ENCODE measurements around the gene NOX5. TPM values are rescaled to one million over a fixed set of nuclear protein-coding genes. Genes with fewer than 3 reads are reported as not detected.

NOX5 gene
- total RNA-seq, 2 experiments from 2014 or later: not detected

- no peak overlapping the region for H3K4me3 Mint-ChIP-seq
- peaks cover 12% of the 10 kb centered on the region for H3K27me3 Mint-ChIP-seq
- no peak for TF ChIP-seq CTCF (IDR thresholded peaks at IDR 0.05)
- H3K36me3 ChIP-seq (ENCODE audit: insufficient read depth, low read length): no peaks in the 10 kb centered on the region
- no peaks in the 10 kb centered on the region for H3K9me3 Mint-ChIP-seq
- H3K27me3 ChIP-seq (ENCODE audit: control insufficient read depth in 1 of 2, insufficient read depth in 2 of 2, low read length in 2 of 2): peaks cover 0 to 3% of the 10 kb centered on the region in 2 experiments
- no peaks in the 10 kb centered on the region for H3K36me3 Mint-ChIP-seq (ENCODE audit: low read depth)
- no peaks in the 10 kb centered on the region for H3K4me1 Mint-ChIP-seq (ENCODE audit: low read depth)
- no peak for DNase-seq
- H3K4me3 ChIP-seq (ENCODE audit: low read length): no peak overlapping the region
- H3K27ac Mint-ChIP-seq: no peak overlapping the region
- no peaks in the 10 kb centered on the region for H3K4me1 ChIP-seq (ENCODE audit: insufficient read depth, low read length)
- ChIA-PET CTCF (no interaction called here), POLR2A (no interaction called here)
- intact Hi-C loops (cut with DNase I, micrococcal nuclease): no loop called here
- H3K9me3 ChIP-seq (ENCODE audit: control insufficient read depth in 1 of 2, insufficient read depth in 1 of 2, low read length in 2 of 2): no peaks in the 10 kb centered on the region
- H3K27ac ChIP-seq (ENCODE audit: low read depth in 1 of 2, low read length in 2 of 2): no peak overlapping the region
- no peak for ATAC-seq (ENCODE audit: poor library complexity)
Observed at GRCh38 chr15:68994981-68995761, 19.3 kb upstream of the NOX5 start.

- Histone ChIP-seq H3K27ac (ENCODE audit: low read depth in 1 of 2, low read length in 2 of 2) (no peak overlapping the region), H3K4me1 (ENCODE audit: insufficient read depth, low read length) (no peaks in the 10 kb centered on the region), H3K27me3 (ENCODE audit: control insufficient read depth in 1 of 2, insufficient read depth in 2 of 2, low read length in 2 of 2) (peaks cover 0 to 4% of the 10 kb centered on the region in 2 experiments), H3K9me3 (ENCODE audit: control insufficient read depth in 1 of 2, insufficient read depth in 1 of 2, low read length in 2 of 2) (no peaks in the 10 kb centered on the region), H3K4me3 (ENCODE audit: low read length) (no peak overlapping the region), H3K36me3 (ENCODE audit: insufficient read depth, low read length) (no peaks in the 10 kb centered on the region)
- Mint-ChIP-seq H3K4me3 (no peak overlapping the region), H3K4me1 (ENCODE audit: low read depth) (no peaks in the 10 kb centered on the region), H3K9me3 (no peaks in the 10 kb centered on the region), H3K36me3 (ENCODE audit: low read depth) (no peaks in the 10 kb centered on the region), H3K27ac (no peak overlapping the region), H3K27me3 (peaks cover 17% of the 10 kb centered on the region)
- intact Hi-C loops (cut with DNase I, micrococcal nuclease): no loop called here
- DNase-seq: no peak
- ChIA-PET POLR2A (no interaction called here), CTCF (no interaction called here)
- no peak for ATAC-seq (ENCODE audit: poor library complexity)
- no peak for TF ChIP-seq CTCF (IDR thresholded peaks at IDR 0.05)
Observed at GRCh38 chr15:68997050-68997449, 17.4 kb upstream of the NOX5 start.

- no peaks in the 10 kb centered on the region for H3K9me3 ChIP-seq (ENCODE audit: control insufficient read depth in 1 of 2, insufficient read depth in 1 of 2, low read length in 2 of 2)
- ChIA-PET CTCF (no interaction called here), POLR2A (no interaction called here)
- no peaks in the 10 kb centered on the region for H3K4me1 Mint-ChIP-seq (ENCODE audit: low read depth)
- H3K36me3 ChIP-seq (ENCODE audit: insufficient read depth, low read length): no peaks in the 10 kb centered on the region
- no peaks in the 10 kb centered on the region for H3K36me3 Mint-ChIP-seq (ENCODE audit: low read depth)
- intact Hi-C loops (cut with DNase I, micrococcal nuclease): no loop called here
- no peaks in the 10 kb centered on the region for H3K4me1 ChIP-seq (ENCODE audit: insufficient read depth, low read length)
- ATAC-seq (ENCODE audit: poor library complexity): no peak
- H3K9me3 Mint-ChIP-seq: no peaks in the 10 kb centered on the region
- H3K4me3 Mint-ChIP-seq: no peak overlapping the region
- TF ChIP-seq CTCF (IDR thresholded peaks at IDR 0.05): no peak
- no peak for DNase-seq
- H3K27ac ChIP-seq (ENCODE audit: low read depth in 1 of 2, low read length in 2 of 2): no peak overlapping the region
- no peak overlapping the region for H3K4me3 ChIP-seq (ENCODE audit: low read length)
- peaks cover 17% of the 10 kb centered on the region for H3K27me3 Mint-ChIP-seq
- peaks cover 0 to 4% of the 10 kb centered on the region in 2 experiments for H3K27me3 ChIP-seq (ENCODE audit: control insufficient read depth in 1 of 2, insufficient read depth in 2 of 2, low read length in 2 of 2)
- no peak overlapping the region for H3K27ac Mint-ChIP-seq
Observed at GRCh38 chr15:68997930-68998777, 16.3 kb upstream of the NOX5 start.

Data from CD4-positive, alpha-beta T cell (primary cell).